OCI-M2 (cell line): Measurements from ENCODE around the gene TFAM.

Experiments
- DNase-seq: peaks from one replicate; lab custom pipeline; 2025; ENCODE audit not compliant: unreplicated experiment; lab: John Stamatoyannopoulos, UW

Gene TFAM

DNA sequence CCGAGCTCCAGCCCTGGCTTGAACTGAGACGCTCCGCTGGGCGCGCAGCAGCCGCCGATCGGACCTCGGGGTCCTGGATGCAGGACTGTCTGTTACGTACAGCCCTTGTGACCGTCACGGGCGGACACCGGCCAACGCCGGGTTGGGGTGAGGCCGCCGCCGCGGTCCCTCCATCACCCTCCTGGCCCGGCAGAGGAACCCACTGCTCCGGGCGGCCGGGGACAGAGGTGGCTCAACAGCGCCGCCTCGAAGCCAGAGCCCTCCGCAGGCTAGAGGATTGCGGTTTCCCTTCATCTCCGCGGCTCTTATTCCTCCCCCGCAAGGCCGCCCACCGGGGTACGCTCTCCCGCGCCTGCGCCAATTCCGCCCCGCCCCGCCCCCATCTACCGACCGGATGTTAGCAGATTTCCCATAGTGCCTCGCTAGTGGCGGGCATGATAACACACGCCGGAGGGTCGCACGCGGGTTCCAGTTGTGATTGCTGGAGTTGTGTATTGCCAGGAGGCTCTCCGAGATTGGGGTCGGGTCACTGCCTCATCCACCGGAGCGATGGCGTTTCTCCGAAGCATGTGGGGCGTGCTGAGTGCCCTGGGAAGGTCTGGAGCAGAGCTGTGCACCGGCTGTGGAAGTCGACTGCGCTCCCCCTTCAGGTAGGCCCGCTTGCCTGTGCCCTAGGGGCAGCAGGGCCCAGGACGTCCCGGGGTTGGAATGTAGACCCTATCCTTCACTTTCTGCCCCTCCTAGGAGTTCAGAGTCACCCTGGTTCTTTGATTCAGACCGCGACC is at the start of gene TFAM:
Gene TFAM (plus strand): TSS at position 412 of the 785 bp plus-strand sequence. CDS start 138 bp downstream, at position 550.
- peak; percentile 9 for DNase-seq

DNA sequence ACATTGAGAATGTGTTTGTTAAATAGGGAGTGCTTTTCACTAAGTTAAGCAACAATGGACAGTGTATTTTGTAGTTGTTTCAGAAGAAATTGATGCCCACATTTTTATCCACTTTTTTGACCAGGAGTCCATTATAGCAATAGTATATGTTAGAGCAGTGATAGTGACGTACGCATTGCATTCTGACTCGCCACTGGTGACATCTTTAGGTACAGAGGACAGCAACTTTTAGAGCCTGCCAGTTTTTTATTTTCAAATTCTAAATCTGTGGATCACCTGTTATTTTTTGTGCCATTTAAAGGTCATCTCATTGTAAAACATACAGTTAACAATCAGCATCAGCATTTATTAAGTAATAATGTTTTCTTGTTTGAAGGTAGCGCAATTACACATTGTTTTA is 49.0 kb upstream of the TFAM start:
- no peak for DNase-seq

DNA sequence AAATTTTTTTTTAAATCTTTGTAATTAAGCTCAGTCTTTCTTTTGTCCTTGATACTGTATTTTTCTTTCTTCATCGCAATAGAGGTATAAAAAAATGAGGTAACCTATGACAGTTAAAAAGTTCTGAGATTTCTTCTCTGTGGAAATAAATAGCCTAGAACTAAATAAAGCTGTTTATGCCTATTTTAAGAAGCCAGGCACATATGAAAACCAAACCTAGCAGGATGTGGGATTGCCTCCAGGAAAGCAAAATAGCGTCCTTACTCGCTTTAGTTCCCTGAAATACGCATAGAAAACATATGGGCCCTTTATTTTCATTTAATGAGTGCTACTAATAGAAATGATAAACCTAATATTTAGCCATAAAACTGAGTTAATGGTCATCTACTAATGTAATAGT is 43.8 kb upstream of the TFAM start:
- DNase-seq, result no peak

DNA sequence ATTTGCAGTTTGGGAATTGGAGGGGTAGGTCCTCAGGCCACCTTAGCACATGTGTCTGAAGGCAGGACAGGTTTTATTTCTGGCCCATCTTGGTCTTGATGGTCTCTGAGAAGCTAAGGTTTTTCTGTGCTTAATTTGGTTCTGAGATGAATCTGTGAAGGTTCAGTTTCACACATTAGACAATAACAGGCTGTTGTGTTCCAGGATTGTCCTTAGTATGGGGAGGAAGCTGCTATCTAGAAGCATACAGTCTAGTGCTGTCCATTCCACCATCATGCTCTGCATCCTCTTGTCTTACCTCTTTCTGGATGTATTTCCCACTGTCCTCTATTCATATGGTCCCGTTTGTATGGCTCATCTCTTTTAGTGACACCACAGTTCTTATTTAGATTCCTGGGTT is 43.3 kb upstream of the TFAM start:
- no peak for DNase-seq

DNA sequence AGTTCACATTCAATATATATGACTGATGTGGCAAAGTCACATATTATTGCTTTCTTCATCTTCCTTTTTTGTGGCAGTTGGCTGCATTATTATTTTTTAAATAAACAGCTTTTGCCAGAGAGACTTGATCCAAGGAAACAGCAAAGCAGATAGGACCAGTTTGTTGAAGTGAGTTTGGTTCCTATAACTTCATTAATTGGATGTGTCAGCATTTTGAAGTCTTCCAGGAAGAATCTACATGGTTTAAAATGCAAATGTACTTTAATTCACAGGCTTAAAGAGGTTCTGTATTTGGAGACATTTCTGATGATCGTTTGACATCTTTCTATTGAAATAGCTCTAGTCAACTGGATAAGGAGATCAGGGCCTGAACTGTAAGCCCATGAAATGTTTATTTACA is 37.2 kb upstream of the TFAM start:
- DNase-seq, result no peak

DNA sequence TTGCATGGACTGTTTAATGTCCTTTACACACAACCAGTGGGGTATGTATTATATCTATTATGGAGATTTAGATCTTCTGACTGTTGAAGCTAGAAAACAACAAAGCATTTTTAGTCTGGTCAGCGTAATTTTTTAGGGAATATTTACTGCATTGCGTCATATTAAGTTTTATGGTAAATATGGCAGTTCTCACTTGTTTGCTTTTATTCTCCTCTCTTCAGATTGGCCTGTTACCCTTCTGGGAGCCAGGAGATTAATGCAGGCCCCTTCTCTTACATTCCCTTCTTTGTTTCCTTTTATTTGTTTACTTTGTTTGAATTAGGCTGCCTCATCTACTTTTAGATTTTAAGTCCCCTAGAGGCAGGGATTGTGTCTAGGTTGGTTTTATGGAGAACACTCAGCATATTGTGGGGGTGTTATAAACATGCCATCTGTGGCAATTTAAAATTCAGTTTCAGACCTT is 36.6 kb upstream of the TFAM start:
- DNase-seq, result no peak

DNA sequence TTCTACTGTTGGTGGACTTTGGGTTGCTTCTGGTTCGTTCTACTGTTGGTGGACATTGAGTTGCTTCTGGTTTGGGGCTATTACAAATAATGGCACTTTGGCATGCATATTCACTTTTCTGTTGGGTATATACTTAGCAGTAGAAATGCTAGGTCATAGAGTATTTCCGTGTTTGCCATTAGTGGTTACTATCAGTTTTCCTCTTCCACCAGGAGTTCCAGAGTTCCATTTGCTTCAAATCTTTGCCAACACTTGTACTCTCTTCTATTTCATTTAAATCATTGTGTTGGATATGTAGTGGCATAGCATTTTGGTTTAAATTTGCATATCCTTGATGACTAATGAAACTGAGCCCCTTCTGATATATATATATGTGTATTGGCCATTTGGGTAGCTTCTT is 35.2 kb upstream of the TFAM start:
- no peak for DNase-seq

DNA sequence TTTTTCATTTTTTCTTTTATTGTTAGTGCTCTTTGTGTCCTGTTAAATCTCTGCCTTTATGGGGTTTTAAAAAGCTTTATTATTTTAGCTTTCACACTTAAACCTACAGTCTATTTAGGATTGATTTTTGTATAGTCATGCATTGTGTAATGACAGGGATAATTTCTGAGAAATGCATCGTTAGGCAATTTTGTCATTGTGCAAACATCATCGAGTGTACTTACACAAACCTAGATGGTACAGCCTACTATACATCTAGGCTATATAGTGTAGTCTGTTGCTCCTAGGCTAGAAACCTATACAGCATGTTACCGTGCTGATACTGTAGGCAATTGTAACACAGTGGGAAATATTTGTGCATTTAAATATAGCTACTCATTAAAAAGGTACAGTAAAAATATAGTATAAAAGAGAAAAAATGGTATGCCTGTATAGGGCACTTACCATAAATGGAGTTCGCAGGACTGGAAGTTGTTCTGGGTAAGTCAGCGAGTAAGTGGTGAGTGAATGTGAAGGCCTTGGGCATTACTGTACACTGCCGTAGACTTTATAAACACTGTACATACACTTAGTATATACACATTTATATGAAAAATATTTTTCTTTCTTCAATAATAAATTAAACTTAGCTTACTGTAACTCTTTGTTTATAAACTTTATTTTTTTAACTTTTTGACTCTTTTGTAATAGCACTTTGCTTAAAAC is 34.4 kb upstream of the TFAM start:
- DNase-seq, result no peak

DNA sequence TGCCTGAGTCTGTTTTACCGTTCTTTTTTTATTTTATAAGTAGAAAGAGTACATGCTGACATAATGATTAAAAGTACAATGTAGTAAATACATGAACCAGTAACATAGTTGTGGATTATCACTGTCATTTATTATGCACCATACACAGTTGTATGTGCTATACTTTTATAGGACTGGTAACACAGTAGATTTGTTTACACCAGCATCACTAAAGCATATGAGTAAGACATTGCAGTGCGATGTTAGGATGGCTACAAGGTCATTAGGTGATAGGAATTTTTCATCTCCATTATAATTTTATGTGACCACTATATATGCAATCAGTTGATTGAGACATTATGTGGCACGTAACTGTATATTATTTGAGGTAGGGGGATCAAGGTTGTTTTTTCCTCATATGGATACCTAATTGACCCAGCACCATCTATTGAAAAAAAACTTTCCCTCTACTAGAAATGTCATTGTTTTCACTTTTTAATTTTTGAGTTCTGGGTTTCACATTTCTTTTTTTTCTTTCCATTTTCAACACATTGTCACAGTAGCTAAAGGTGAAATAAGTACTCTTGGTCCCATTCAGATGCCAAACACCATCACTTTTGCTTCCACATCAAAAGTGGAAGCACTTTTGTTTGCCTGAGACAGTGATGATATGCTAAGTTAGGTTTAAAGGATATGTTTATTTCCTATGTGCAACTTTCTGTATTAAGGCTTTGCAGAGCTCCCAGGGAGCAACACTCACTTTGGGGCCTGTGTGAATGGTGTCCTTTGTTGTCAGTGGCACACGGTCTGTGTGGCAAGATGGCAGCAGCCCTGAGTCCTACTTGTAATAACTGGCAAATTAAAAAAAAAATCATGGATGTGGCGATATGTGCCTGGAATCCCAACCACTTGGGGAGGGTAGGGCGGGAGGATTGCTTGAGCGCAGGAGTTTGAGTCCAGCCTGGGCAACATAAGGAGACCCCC is 33.3 kb upstream of the TFAM start:
- DNase-seq, result no peak

DNA sequence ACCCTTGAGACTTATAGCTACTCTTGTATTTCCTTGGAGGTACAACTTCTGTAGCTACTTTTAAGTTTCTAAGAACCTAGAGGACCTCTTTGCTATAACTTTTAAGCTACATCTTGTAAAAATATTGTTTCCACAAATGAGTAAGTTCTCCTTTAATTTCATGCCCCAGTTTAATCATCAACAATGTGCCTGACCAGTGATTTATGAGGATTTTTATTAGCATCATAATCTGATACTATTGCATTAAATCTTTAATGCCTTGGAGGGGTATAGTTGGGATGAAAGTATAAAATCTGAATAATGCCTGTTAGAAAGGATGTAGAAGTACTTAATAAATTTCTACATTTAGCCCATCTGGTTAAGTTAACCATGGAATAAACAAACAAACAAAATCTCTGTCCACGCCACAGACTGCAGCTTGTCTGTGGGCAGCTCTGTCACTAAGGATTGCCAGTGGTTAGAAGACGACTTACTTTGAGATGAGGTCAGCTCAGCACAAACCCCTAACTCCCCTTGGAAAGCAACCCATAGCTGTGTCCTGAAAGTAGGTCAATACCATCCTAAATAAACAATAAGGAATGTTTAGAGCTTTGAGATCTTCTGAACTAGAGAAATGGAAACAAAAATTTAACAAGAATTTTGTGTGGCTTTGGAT is 32.1 kb upstream of the TFAM start:
- DNase-seq, result no peak

DNA sequence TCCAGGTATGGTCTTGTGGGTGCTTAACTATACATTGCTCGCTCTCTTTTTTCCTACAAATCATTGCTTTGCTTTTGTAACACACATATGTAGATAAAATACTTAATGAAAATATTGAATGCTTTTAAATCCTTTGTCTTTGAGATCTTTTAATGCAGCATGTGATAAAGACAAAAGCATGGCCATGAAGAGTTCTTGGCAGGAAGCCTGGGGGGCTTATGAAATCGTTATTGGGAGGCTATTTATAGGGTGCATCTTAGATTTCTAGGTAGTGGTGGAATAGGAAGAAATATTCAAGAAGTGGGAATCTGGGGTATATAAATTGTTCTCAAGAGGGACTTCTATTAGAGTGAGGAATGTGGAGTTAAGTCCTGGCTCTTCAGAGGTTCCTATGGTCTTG is 28.5 kb upstream of the TFAM start:
- no peak for DNase-seq

DNA sequence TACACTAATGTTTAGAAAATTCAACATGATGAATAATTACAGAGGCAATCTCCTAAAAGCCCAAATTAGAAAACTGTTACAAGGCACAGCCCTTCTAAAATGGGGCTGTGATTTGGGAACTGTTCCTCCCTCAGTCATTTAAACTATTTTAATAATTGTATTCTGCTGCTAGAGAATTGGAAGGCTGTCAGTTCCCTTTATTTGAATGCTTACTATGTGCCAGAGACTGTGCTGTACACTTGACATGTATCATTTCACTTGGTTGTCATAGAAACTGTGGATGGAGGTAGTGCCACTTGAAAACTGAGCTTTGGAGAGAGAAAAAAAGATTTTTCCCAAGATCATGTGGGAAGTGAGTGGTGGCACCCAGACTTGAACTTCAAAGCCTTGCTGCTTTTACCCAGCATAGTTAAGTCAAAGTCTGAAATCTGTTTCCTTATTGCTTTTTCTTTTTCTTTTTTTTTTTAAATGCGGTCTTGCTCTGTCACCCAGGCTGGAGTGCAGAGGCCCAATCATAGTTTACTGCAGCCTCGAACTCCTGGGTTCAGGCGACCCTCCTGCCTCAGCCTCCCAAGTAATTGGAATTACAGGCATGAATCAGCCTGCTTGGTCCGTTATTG is 26.8 kb upstream of the TFAM start:
- no peak for DNase-seq

DNA sequence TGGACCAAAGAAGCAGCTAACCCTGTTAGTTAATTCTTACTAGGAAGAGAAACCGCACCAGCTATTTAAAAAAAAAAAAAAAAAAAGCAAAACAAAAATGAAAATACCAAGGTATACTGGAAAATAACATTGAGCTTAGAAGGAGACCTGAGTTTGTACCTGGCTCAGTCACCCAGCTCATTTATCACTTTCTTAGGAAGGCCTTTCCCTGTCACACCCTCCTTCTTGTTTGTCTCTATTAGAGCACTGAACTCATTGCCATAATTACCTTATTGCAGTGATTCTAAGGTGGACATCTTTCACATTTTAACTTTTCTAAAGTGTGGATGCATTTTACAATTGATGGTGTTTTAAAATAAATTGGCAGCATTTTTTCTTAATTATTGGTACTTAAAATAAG is 26.3 kb upstream of the TFAM start:
- no peak for DNase-seq

DNA sequence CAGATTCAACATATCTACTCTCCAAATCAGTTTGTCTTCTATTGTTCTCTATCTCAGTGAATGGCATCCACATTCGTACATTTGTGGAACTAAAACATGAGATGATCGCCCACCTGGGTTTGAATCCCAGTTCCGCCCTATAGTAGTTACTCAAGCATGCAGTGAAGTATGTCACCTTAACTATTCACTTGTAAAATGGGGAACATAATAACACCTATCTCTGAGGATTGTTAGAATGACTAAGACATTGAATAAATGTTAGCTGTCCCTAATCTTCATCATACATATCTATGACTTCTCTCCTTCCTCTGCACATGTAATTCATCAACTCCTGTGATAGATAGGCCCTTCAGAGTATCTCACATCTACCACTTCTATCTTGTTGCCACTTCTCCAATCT is 25.7 kb upstream of the TFAM start:
- no peak for DNase-seq

DNA sequence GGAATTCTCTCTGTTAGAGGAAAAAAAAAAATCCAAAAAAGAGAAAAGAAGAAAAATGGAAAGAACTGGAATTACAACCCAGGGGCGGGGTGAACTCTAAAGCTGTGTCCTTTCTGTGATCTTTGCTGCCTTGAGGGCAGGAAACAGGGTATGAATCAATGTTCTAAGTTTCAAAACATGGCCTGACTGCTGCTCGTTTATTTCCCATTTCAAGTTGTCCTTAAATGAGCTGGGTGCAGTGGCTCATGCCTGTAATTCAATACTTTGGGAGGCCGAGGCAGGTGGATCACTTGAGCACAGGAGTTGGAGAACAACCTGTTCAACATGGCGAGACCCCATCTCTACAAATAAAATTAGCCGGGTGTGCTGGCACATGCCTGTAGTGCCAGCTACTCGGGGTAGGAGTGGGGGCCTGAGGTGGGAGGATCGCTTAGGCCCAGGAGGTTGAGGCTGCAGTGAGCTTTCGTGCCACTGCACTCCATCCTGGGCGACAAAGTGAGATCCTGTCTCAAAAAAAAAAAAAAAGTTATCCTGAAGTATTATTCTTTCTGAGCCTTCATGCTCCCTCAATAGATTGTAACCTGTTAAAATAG is 24.7 kb upstream of the TFAM start:
- DNase-seq, result no peak

DNA sequence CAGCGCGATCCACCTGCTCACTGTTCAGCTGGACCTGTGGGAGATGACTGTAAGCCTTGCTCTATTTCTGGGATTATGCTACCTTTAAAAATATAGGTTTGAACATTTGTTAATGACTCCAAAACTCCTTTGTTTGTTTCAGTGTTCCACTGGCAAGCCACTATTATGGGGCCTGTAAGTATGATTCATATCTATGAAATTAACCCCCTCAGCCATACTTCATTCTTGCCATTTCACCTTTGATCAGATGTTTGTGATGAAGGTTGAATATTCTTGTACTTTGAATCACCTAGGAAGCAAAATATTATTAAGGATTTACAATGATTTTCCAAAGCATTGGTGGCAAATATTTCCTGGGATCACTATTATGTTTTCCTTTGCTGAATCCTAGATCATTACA is 23.9 kb upstream of the TFAM start:
- no peak for DNase-seq

DNA sequence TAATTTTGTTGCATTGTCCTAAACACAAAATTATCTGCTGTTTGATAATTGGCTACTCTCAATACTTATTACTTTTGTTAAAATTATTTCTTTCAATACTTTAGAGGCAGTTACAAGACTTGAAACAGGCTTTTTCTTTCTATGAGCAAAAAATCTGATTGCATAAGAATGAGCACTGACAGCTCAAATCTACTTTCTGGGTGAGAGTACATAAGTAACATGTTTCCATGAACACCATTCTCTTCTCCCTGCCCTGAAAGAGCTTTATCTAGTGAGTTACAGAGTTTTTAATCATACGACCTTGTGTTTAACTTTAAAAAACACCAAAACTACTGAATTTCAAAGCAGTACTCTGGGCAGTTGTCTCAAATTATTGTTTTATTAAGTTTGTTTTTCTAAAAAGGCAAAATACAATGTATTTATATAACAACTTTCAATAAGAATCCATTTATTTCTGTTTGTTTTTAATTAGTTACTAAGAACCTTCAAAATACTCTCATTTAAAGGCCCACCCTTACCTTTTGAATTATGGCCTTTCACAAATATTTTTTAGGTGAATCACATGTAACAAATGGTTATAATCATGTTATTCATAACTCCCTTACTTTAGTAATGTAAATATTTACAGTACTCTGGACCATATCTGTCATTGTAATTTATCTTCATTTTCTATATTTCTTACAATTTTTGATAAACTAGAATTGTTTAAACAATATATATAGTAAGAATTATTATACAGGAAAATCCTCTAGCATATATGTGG is 23.0 kb upstream of the TFAM start:
- DNase-seq, result no peak

DNA sequence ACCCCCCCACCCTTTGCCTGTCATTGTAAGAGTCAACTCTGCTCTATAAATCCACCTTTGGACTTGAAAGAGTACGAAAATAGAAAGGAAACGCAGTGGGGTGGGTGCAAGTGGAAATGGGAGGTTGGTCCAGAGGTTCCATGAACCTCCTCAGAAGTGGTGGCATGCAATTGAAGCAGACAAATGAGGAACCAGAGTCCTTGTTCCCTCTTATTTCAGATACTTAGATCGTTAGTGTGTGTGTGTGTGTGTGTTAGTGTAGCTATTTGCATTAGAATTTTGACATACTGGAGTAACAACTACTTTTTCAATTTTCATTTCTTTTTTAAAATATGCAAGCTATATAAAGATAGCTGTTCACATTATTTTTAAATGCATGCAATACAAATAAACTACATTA is 18.1 kb upstream of the TFAM start:
- no peak for DNase-seq

DNA sequence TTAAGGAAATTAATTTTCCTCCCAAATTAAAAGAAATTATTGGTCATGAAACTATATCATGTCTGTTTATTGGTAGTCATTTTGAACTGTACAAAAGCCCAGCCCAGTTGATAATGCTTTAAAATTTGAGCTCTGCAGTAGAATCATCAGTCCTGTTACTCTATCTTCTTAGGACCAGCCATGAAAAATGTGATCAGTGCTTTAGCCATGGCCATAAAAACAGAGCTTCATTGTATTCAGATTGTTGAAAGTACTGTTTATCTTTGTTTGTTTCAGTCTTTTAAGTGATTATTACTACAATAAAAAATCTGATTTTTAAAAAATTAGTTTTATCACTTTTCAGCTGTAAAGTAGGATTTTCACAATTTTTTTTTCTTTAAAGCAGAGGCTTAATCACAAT is 13.7 kb upstream of the TFAM start:
- no peak for DNase-seq
